HG02588 (cell line): ENCODE data around the gene STPG4.
"Not testable (repeated sequence)": the region's sequence is repeated elsewhere in the genome, so short reads cannot be mapped to it uniquely, and the experiment has no call there.

Experiments used
- ATAC-seq: cut with Tn5 transposase; IDR thresholded peaks from one replicate; pipeline ENCODE4 v1.9.1; 2021; ENCODE audit warnings: mild to moderate bottlenecking, moderate library complexity; ENCODE audit not compliant: unreplicated experiment

STPG4 gene

DNA sequence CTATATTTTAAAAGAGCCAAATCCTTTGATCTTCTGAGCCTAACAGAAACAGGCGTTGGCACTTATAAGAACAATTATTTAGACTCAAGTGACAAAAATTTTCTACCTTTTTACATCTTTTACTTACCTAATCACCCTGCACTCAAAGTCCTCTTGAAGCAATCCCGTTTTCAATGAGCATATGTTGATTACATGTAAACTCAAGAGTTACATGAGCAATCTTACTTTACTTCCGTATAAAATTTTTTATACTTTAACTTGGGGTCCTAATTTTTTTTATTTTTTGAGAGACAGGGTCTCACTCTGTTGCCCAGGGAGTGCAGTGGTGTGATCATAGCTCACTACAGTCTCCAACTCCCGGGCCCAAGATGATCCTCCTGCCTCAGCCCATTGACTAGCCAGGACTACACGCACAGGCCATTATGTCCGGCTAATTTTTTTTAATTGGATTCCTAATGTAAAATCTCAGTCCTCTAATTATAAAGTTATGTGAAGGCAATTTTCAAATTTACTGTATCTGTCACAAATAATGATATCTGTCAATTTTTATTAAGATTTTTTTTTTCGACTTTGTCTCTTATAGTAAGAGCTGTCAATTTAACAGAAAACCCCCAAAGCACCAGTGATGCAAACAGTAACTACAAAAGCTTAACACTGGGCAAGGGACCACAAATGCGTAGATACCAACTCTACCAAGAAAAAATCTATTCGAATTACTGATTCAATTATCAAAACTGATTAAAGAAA, 19.1 kb upstream of the STPG4 start:
- ATAC-seq: no peak

DNA sequence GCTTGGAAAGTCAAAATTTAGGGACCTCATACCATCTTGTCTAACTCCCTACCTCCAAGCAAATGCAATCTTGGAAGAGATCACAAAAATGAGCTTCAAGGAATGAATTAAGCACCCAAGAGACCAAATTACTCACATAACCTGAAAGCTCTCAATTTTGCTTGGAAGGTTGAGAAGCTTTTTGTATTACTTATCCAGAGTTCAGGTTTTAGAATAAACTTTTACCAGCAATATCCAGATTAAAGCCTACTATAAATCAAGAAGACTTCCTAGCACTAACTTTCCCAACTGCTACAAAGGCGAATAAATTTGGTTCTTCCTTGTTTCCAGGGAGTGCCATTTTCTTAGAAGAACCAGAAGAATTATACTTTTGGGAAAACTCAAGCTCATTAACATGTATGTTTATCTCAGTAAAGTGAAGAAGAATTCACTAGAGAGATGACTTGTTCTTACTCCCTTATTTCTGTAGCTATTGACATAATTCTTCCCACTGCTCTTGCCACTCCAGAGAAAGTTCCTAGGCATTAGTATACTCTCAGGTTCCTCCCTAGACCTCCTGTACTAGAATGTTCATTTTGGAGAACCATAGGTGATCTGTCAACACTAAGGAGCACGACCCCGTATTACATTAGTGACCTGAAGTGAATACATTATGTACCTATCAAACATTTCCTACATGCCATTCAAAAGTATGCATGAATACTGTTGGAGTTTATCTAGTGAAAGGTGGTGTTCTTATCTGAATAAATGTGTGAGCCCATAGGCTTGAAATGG, 18.0 kb upstream of the STPG4 start:
- no peak for ATAC-seq

DNA sequence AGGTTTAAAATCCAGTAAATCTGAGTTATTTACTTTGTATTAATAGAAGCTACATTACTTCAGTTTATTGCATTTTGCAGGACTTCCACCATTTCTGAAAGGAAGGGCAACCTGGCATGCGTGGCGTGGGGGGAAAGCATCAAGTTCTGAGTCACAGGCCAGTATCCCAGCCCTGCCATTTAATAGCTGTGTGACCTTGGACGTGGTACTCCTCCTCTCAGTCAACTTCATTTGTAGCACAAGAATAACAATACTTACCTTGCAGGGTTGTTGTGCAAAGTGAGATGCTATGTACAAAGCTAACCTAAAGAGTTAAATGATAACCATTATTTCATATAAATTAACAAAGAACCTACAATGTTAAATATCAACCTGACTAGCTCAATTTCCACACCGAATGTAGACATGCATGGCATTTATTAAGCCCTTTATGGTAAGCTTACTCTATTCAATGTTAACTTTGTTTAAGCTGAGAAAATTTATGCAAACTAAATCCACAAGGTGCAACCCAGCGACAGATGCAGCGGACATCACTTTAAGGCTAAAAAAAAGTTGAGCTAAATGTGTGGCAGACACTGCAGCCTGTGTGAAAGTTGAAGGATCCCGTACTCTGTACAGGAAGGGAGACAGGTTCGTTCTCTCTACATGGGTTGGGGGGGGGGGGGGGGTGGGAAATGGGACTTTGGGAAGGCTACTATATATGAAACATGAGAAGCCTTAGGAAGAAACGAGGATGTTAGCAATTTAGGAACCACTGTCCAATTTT, 17.2 kb upstream of the STPG4 start:
- no peak for ATAC-seq

DNA sequence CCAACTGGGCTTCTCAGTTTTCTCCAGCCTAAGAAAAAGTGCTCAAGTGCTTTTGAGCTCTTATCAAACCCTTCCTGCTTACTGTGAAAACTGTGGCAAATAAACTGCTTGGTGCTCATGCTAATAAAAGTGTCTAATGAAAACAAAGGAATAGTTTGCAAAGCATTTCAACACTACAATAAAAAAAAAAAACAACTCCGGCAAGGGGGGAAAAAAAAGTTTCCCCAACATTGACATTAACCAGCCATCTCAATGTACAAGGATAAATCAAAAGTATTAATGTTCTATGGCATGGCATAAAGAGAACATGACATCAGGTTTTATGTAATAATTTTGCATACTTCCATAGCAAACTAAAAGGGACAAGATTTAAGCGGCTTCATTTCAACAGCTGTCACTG, 14.7 kb upstream of the STPG4 start:
- no peak for ATAC-seq

DNA sequence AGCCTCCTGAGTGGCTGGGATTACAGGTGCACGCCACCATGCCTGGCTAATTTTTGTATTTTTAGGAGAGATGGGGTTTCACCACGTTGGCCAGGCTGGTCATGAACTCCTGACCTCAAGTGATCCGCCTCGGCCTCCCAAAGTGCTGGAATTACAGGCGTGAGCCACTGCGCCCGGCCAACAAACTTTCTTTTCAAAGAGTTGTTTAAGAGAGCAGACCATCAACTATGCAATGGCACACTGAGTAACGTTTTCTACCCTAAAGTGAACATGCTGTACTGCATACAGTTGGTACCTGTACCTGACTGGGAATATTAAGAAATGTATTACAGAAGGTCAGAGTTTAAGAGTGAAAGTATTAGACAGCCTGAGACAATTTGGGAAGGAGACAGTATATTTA, 13.8 kb upstream of the STPG4 start:
- not testable (repeated sequence) for ATAC-seq

DNA sequence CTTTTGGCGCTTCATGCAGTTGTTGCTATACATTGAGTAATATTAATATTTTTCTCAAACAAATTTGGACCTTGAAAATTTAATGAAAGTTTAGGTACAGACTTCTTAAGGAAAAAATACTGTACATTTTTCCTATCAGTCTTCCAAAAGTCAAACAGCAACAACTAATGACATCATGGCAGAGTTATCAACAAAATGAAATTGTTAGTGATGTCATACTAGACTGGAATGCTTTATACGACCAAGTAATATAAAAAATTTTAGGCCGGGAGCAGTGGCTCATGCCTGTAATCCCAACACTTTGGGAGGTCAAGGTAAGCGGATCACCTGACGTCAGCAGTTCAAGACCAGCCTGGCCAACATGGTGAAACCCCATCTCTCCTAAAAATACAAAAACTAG, 12.0 kb upstream of the STPG4 start:
- ATAC-seq: no peak

DNA sequence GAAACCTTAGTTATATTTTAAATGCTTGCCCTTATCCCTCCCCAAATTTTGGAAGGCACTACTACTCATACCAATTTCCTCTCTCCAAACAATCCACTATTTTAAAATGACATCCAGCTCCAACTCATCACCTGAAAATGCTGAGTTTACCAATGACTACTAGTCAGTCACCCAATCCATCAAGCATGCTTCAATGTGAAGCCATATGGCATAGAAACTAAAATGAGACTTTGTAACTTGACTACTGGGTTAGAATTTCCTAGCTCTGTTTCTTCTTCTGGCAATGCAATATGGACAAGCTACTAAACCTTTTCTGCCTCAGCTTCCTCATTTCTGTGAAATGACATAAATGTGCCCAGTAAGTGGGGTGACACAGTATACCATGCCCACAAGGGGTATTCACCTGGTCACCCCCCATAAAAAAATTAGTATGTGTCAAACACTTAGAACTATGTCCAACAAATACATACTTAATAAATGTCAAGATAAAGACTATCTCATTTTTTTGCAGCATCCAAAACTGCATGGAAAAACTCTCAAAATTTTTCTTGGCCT, 10.0 kb upstream of the STPG4 start:
- ATAC-seq: no peak

DNA sequence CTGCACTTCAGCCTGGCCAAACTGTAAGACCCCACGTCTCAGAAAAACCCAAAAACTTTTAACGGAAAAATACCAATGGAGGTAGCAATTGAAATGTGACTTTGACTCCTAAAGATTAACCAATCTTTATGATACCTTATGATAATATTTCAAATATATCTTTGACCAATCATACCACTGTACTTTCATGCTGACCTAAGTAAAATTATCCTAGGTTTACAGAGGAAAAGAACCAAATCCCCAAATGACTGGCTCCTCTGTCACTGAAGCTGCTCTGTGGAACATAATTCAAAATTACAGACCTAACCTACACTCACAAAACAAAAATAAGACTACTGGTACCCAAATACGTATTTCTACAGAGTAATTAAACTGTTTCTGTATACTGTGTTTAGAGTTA, 7.7 kb upstream of the STPG4 start:
- no peak for ATAC-seq

DNA sequence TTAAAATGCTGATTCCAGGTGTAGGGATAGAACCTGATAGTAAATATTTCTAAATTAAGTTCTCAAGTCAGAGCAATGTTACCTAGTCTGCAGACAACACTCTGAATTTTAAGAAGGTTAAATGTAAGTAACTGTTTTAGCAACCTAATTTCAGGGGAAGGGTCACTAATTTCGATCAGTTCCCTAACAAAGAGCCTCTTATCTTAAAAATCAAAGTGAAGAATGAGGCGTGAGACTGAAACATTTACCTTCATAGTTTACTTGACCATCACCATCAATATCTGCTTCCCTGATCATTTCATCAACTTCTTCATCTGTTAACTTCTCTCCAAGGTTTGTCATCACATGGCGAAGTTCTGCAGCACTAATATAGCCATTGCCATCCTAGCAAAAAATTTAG, 6.4 kb upstream of the STPG4 start:
- no peak for ATAC-seq

DNA sequence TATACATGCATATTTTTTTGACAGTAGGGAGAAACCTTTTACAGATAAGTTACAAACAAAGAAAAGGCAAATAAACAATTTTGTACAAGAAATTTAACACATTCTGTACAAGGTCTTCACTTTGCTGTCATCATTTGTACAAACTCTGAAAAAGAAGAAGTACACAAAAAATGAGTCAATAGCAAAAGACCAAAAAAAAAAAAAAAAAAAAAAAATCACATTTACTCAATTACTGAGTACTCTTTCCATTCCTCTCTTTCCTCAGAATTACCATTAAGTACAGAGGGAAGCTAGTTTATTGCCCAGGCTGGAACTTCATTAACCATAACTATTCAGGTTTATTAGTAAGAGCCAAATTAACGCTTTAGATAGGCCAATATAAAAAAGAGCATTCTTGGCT, 5.6 kb upstream of the STPG4 start:
- no peak for ATAC-seq

DNA sequence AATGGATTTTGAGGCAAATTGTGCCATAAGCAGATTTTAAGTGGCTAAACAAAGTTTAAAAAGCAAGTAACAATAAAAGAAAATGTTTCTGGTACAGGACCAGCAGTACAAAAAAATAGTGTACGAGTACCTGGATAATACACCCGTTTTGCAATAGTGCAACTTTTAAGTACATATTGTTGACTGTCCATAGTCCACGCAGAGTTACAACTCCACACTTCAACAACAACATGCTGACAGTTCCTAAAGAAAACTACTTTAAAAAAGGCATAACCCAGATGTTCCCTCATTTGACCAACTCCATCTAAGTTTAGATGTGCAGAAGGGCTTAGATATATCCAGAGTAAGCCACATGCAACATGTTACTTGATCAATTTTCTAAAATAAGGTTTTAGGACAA, 5.1 kb upstream of the STPG4 start:
- ATAC-seq: no peak

DNA sequence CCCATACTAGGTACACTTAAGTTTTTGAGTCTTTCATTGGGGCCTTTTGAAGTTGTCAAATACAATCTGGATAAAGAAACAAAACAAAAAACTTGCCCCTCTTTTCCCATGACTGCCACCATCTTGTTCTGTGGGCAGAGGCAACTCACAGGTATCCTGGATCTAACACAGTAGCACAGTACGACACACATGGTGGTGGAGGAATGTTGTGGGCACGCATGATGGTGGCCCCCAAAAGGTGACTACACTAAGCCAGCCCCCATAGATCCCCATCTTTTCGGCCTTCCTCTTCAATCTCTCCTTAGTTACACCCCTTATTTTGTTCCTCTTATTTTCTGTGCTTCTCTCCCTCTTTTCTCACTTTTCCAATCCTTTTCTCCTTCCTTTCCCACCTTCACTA, 4.5 kb upstream of the STPG4 start:
- no peak for ATAC-seq

DNA sequence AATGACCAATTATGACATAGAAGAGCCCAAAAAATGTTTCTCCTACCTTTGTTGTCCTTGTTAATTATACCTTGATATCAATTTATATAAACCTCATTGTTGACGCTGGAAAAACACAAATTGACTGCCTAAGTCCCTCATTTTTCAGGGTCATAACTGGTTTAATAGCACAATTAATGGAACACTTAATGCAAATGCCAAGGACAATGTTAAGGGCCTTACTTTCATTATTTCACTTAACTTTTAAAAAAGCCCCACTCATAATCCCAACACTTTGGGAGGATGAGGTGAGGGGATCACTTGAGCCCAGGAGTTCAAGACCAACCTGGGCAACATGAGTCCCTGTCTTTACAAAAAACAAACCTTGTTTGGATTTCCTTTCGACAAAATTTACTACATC, 3.5 kb upstream of the STPG4 start:
- no peak for ATAC-seq

DNA sequence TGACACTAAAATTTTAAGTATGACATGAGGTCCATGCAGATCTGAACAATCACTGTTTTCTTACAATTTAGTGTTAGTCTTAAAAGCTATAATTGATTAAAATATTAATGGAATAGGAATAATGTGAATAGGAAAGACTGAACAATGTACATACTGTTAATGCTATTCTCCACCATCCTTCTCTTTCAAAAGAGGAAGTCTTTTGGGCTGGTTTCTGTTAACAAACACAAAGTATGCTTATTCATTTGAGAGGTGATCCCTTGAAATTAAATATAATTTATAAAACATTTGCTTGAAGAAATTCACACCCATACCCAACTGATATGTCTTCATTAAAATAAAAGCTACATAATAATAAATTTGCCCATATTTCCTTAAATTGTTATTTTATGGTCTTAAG, 2.3 kb downstream of the STPG4 start:
- no peak for ATAC-seq

DNA sequence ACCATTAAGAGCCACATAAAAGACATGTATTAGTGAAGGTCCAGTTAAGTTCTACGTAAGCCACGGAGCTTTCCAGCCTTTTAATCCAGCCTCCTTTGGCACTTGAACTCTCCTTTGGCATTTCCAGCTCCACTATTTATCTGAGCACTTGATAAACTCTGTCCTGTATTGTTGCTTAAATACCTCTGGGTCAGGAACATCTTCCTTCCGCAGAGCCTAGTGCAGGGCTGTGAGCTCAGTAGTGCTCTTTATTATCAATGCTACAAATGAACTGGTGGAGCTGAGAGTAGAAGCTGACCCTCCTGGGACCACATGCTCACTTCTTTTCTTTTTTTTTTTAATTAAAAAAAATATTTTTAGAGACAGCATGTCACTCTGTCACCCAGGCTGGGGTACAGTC, 4.9 kb downstream of the STPG4 start:
- no peak for ATAC-seq

DNA sequence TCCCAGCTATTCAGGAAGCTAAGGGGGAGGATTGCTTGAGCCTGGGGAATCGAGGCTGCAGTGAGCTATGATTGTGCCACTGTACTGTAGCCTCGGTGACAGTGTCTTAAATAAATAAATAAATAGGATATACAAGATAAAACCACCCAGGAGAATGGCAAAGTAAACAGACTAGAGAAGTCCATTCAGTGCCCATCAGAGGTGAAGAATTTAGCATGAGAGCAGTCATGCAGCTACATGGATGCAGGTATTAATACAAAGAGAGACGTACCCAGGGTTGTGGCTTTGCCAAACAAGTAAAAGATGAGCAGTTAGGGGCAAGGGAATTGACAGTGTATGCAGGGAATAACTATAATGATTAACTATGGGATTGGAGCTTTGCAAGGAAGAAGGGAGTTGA, 8.1 kb downstream of the STPG4 start:
- no peak for ATAC-seq

DNA sequence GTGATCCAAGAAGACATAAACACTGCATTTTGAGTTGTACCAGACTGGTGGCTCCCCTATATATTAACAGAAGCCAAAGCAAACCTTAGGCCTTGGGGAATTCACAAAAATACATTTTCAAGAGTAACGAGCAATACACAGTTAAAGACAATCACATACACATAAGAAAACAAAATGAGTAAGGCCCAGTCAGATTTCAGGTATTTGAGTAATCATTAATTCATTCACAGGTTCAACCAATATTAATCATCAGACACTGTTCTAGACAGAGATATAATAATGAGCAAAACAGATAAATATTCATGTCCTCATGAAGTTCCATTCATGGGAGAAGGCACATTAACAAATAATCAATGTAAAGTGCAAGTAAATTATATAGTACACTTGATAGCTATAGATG, 9.6 kb downstream of the STPG4 start:
- ATAC-seq: no peak

DNA sequence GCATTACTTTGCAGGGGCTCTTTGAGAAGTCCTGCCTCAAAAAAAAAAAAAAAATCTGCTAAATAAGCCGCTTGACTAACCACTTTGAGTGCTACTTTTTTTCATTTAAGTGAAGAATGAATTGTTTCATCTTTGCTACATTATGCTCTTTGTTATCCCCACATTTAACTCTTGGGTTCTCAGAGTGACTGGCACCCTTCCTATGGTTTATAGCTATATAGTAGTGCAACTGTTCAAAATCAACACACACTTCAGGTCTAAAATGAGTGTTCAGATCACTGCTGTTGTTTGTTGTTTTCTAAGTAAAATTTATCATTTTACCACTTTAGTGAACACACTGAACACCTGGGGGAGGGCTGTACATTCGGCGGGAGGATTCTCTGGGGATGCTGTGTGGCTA, 13.6 kb downstream of the STPG4 start:
- no peak for ATAC-seq

DNA sequence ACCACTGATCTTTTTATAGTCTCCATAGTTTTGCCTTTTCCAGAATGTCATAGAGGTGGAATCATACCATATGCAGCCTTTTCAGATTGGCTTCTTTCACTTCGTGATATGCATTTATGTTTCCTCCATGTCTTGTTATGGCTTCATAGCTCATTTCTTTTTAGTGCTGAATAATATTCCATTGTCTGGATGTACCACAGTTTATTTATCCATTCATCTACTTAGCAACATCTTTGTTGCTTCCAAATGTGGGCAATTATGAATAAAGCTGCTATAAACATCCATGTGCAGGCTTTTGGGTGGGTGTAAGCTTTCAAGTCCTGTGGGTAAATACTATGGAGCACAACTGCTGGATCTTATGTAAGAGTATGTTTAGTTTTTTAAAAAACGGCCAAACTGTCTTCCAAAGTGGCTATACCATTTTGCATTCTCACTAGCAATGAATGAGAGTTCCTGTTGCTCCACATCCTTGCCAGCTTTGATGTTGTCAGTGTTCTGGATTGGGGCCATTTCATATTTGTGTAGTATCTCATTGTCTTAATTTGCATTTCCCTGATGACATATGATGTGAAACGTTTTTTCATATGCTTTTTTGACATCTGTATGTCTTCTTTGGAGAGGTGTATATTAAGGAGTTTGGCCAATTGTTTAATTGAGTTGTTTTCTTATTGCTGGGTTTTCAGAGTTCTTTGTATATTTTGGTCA, 20.6 kb downstream of the STPG4 start:
- no peak for ATAC-seq

DNA sequence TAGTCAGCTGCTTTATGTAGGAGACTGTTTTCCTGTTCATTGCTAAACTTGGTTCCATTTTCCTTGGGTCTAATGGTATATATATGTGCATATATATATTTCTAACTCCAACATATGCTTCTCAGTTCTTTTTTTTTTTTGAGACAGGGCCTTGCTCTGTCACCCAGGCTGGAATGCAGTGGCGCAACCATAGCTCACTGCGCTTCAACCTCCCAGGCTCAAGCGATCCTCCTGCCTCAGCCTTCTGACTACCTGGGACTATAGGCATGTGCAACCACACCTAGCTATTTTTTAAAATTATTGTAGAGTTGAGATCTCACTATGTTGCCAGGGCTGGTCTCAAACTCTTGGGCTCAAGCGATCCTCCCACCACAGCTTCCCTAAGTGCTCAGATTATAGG, 22.1 kb downstream of the STPG4 start:
- ATAC-seq: no peak

DNA sequence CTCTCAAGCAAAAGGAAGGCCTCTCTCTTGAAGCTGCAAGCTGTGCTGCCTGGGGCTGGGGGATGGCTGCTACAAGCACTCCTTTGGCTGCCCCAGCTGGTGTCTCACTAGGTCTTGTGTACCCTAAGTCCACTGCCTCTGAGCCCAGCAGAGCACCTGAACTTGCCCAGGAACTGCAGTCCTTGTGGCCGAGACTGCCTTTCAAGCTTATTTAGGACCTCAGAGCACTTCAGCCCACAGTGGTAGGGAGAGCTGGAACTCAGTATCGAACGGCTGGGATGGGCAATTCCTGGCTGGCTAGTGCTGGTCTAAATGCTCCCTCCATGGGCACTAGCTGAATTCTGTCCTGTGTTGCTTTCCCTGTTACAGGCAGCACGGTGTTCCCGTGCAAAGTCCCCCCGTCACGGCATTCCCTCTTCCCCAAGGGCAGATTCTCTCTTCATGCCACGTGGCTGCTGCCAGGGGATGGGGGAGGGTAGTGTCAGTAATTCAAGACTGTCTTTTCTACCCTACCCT, 25.9 kb downstream of the STPG4 start:
- ATAC-seq: no peak
